Transverse colon (tissue), 4 donors: ENCODE measurements around the gene BACH2. TPM values are rescaled to one million over a fixed set of nuclear protein-coding genes. Genes with fewer than 3 reads are reported as not detected.

ENCODE experiments used
- DNase-seq: peaks from one replicate; pipeline ENCODE4 v3.0.0-alpha.2; 2019
- H3K27ac ChIP-seq, 4 donors: fragments of 200-600 bp; sonication (generic); 2 replicates each; pipeline ENCODE4 v1.5.1; 2016 to 2018; ENCODE audit warnings: inconsistent platforms in 4 of 4
- H3K27me3 ChIP-seq: fragments of 200-600 bp; sonication (generic); 2 replicates; pipeline ENCODE4 v1.5.1; 2017; ENCODE audit warnings: inconsistent platforms
- H3K36me3 ChIP-seq, 4 donors: fragments of 200-600 bp; sonication (generic); 2 replicates each; pipeline ENCODE4 v1.5.1; 2017 to 2019; ENCODE audit warnings: inconsistent platforms in 4 of 4
- H3K4me1 ChIP-seq, 4 donors: fragments of 200-600 bp; sonication (generic); 2 replicates each; pipeline ENCODE4 v1.5.1; 2017 to 2020; ENCODE audit warnings: inconsistent platforms in 4 of 4
- H3K4me3 ChIP-seq, 4 donors: fragments of 200-600 bp; sonication (generic); 1 replicate in 1 of 4; 2 replicates in 3 of 4; pipeline versions ENCODE4 v1.5.1 to v1.6.1; 2017 to 2019; ENCODE audit warnings: inconsistent platforms in 4 of 4
- H3K9me3 ChIP-seq, 2 donors: fragments of 200-600 bp; sonication (generic); 2 replicates each; pipeline ENCODE4 v1.5.1; 2017 to 2019; ENCODE audit warnings: inconsistent platforms in 2 of 2
- CTCF ChIP-seq, 5 experiments: fragments of 200-600 bp in 3 of 5; fragments of 450-650 bp in 2 of 5; sonication (generic) in 3 of 5; IDR thresholded peaks; 1 replicate in 2 of 5; 2 replicates in 3 of 5; pipeline ENCODE4 v1.5.1; 2016 to 2017; ENCODE audit warnings: antibody characterized with exemption in 5 of 5, inconsistent platforms in 3 of 5, mild to moderate bottlenecking in 2 of 5, moderate library complexity in 1 of 5
- EP300 ChIP-seq: sonication (generic); formaldehyde crosslinking; IDR thresholded peaks from one replicate; pipeline ENCODE4 v1.6.1; 2017; ENCODE audit warnings: antibody characterized with exemption, low read depth
- POLR2A ChIP-seq: fragments of 450-650 bp; IDR thresholded peaks from one replicate; pipeline ENCODE4 v1.6.1; 2016; ENCODE audit warnings: antibody characterized with exemption, mild to moderate bottlenecking, moderate library complexity
- POLR2AphosphoS5 ChIP-seq, 3 donors: sonication (generic); formaldehyde crosslinking; IDR thresholded peaks; one replicate each; pipeline ENCODE4 v1.6.1; 2016; ENCODE audit warnings: antibody characterized with exemption in 3 of 3
- WGBS, 2 donors: methylation state at CpG; one replicate each; pipeline ENCODE4 v1.1.5; 2018; ENCODE audit warnings: low coverage in 1 of 2; 5-methylcytosine and 5-hydroxymethylcytosine counted together
- in situ Hi-C, 4 donors: fragments of 200-750 bp; cut with MboI; loops; one replicate each; pipeline versions ENCODE4 v1.15.0 to v1.15.1; 2017; ENCODE audit warnings: low sequenced_read_pairs in 3 of 4, low pct_ligation_motif_present in 1 of 4, low pct_unique_long_range_greater_than_20kb in 1 of 4
- intact Hi-C: fragments of 100-400 bp; cut with DNase I; formaldehyde crosslinking; loops from one replicate; pipeline ENCODE4 v1.15.1; 2023; ENCODE audit warnings: low total_unique reads
- total RNA-seq, 4 donors: library from RNA; depleted of rRNA; stranded (reverse); fragments of >200 nt; gene quantifications; one replicate each; pipeline ENCODE4 v1.1.0, GENCODE V29; 2016

Gene BACH2
- total RNA-seq, 4 donors from 2014 or later: 0.20 to 7.5 (median 2.4) TPM

- no peak for DNase-seq
- TF ChIP-seq POLR2AphosphoS5 (IDR thresholded peaks at IDR 0.05) (no peak), POLR2A (no peak), EP300 (no peak), CTCF (IDR thresholded peaks at IDR 0.05) (no peak)
- Histone ChIP-seq H3K27me3 (no peaks in the 10 kb centered on the region), H3K36me3 (no peaks in the 10 kb centered on the region), H3K27ac (no peak overlapping the region), H3K9me3 (no peaks in the 10 kb centered on the region), H3K4me3 (no peak overlapping the region), H3K4me1 (no peaks in the 10 kb centered on the region)
- in situ Hi-C loops: no loop called here
- intact Hi-C loops: no loop called here
These were observed 208.6 kb downstream of the BACH2 start for GRCh38 chr6:90088009-90088408.

GRCh38 chr6:90087106-90087833 is 209.4 kb downstream of the BACH2 start:
- H3K9me3 ChIP-seq: no peaks in the 10 kb centered on the region
- no peak overlapping the region for H3K4me3 ChIP-seq
- no peaks in the 10 kb centered on the region for H3K27me3 ChIP-seq
- TF ChIP-seq POLR2A: no peak
- no peak for TF ChIP-seq POLR2AphosphoS5 (IDR thresholded peaks at IDR 0.05)
- no peak for TF ChIP-seq CTCF (IDR thresholded peaks at IDR 0.05)
- TF ChIP-seq EP300: no peak
- in situ Hi-C loops (no loop called here), intact Hi-C loops (no loop called here)
- H3K4me1 ChIP-seq: no peaks in the 10 kb centered on the region
- DNase-seq: no peak
- H3K36me3 ChIP-seq: no peaks in the 10 kb centered on the region
- WGBS, 2 donors: 86 to 91% methylated on average over 5 of the region's 5 CpGs
- no peak overlapping the region for H3K27ac ChIP-seq

- H3K4me3 ChIP-seq: no peak overlapping the region
- no peak overlapping the region for H3K27ac ChIP-seq
- H3K4me1 ChIP-seq: no peaks in the 10 kb centered on the region
- intact Hi-C loops (no loop called here), in situ Hi-C loops (no loop called here)
- no peaks in the 10 kb centered on the region for H3K9me3 ChIP-seq
- TF ChIP-seq EP300 (no peak), POLR2AphosphoS5 (IDR thresholded peaks at IDR 0.05) (no peak), CTCF (IDR thresholded peaks at IDR 0.05) (no peak), POLR2A (no peak)
- H3K36me3 ChIP-seq: no peaks in the 10 kb centered on the region
- WGBS, 2 donors: 77 to 87% methylated on average over 3 to 7 of the region's 7 CpGs
- no peaks in the 10 kb centered on the region for H3K27me3 ChIP-seq
- DNase-seq: no peak
These were observed 210.1 kb downstream of the BACH2 start for GRCh38 chr6:90086517-90086916.

- TF ChIP-seq POLR2AphosphoS5 (IDR thresholded peaks at IDR 0.05) (no peak), CTCF (IDR thresholded peaks at IDR 0.05) (no peak), POLR2A (no peak), EP300 (no peak)
- in situ Hi-C loops (no loop called here), intact Hi-C loops (no loop called here)
- H3K27ac ChIP-seq: no peak overlapping the region
- WGBS, 2 donors: 45 to 58% methylated on average over 4 of the region's 4 CpGs
- H3K36me3 ChIP-seq: no peaks in the 10 kb centered on the region
- H3K4me3 ChIP-seq: no peak overlapping the region
- DNase-seq: no peak
- H3K9me3 ChIP-seq: no peaks in the 10 kb centered on the region
- no peaks in the 10 kb centered on the region for H3K4me1 ChIP-seq
- no peaks in the 10 kb centered on the region for H3K27me3 ChIP-seq
These were observed 212.8 kb downstream of the BACH2 start for GRCh38 chr6:90083891-90084290.
